GM18858 (cell line): ENCODE data around the gene CD58.
"Not testable (repeated sequence)": the region's sequence is repeated elsewhere in the genome, so short reads cannot be mapped to it uniquely, and the experiment has no call there.

Source experiments
- ATAC-seq: cut with Tn5 transposase; IDR thresholded peaks from one replicate; pipeline ENCODE4 v1.9.1; 2021; ENCODE audit not compliant: unreplicated experiment

CD58 gene

GRCh38 chr1:116570358-116571214 lies at the start of gene CD58:
Gene CD58 (minus strand): TSS chr1:116571026. CDS start chr1:116570972, 54 bp downstream.
- peak; percentile 50 for ATAC-seq

GRCh38 chr1:116620392-116620791 lies 49.6 kb upstream of the CD58 start:
- not testable (repeated sequence) for ATAC-seq

GRCh38 chr1:116619106-116619505 lies 48.3 kb upstream of the CD58 start:
- not testable (repeated sequence) for ATAC-seq

GRCh38 chr1:116617808-116618207 lies 47.0 kb upstream of the CD58 start:
- not testable (repeated sequence) for ATAC-seq

GRCh38 chr1:116613825-116614224 lies 43.0 kb upstream of the CD58 start:
- ATAC-seq: not testable (repeated sequence)

- not testable (repeated sequence) for ATAC-seq
Observed at GRCh38 chr1:116609801-116610371, 39.1 kb upstream of the CD58 start.

GRCh38 chr1:116608841-116609240 lies 38.0 kb upstream of the CD58 start:
- not testable (repeated sequence) for ATAC-seq

- ATAC-seq: not testable (repeated sequence)
Observed at GRCh38 chr1:116608151-116608550, 37.3 kb upstream of the CD58 start.

GRCh38 chr1:116607463-116607862 lies 36.6 kb upstream of the CD58 start:
- not testable (repeated sequence) for ATAC-seq

GRCh38 chr1:116606067-116606466 lies 35.2 kb upstream of the CD58 start:
- ATAC-seq: not testable (repeated sequence)

GRCh38 chr1:116605315-116605714 lies 34.5 kb upstream of the CD58 start:
- no peak for ATAC-seq

- not testable (repeated sequence) for ATAC-seq
Observed at GRCh38 chr1:116604408-116604807, 33.6 kb upstream of the CD58 start.

- not testable (repeated sequence) for ATAC-seq
Observed at GRCh38 chr1:116603646-116604045, 32.8 kb upstream of the CD58 start.

GRCh38 chr1:116599369-116599768 lies 28.5 kb upstream of the CD58 start:
- not testable (repeated sequence) for ATAC-seq

GRCh38 chr1:116598420-116599036 lies 27.7 kb upstream of the CD58 start:
- ATAC-seq: not testable (repeated sequence)

- ATAC-seq: peak; percentile 90
Observed at GRCh38 chr1:116597388-116597787, 26.6 kb upstream of the CD58 start.

GRCh38 chr1:116596742-116597307 lies 26.0 kb upstream of the CD58 start:
- ATAC-seq: not testable (repeated sequence)

- ATAC-seq: peak; percentile 28
Observed at GRCh38 chr1:116595946-116596741, 25.3 kb upstream of the CD58 start.

GRCh38 chr1:116595065-116595840 lies 24.4 kb upstream of the CD58 start:
- ATAC-seq: not testable (repeated sequence)

GRCh38 chr1:116593977-116594376 lies 23.2 kb upstream of the CD58 start:
- ATAC-seq: not testable (repeated sequence)
